ENCODE data around the gene SLC6A2.

- TF ChIP-seq ZBED1 (IDR thresholded peaks at IDR 0.05) (no peak), MTF1 (CRISPR knock-in tag; IDR thresholded peaks at IDR 0.05; ENCODE audit: borderline replicate concordance) (no peak), CTCF (IDR thresholded peaks at IDR 0.05 in 2 of 3, conservative IDR thresholded peaks at IDR 0.05 in 1 of 3; ENCODE audit: insufficient read depth in 2 of 3, low read depth in 1 of 3, low read length in 3 of 3) (no peak), MLLT1 (IDR thresholded peaks at IDR 0.05) (no peak), RFX5 (IDR thresholded peaks at IDR 0.05; ENCODE audit: low read depth, low read length) (no peak), HDAC2 (IDR thresholded peaks at IDR 0.05) (no peak), MAX (CRISPR knock-in tag; IDR thresholded peaks at IDR 0.05) (no peak), CEBPZ (IDR thresholded peaks at IDR 0.05; ENCODE audit: borderline replicate concordance, low read depth, low read length) (no peak), POLR2A (conservative IDR thresholded peaks at IDR 0.05) (no peak), CBX8 (IDR thresholded peaks at IDR 0.05; ENCODE audit: borderline replicate concordance, extremely low read depth, low read depth, low read length, poor library complexity, severe bottlenecking) (no peak), ZZZ3 (IDR thresholded peaks at IDR 0.05) (no peak), CTBP1 (IDR thresholded peaks at IDR 0.05; ENCODE audit: borderline replicate concordance) (no peak)
Observed at GRCh38 chr16:55658898-55659420, 3.2 kb downstream of the SLC6A2 start.

Measured in K562 (cell line).